HS-27A (cell line): Measurements from ENCODE around the gene GPX8.

ENCODE experiments used
- DNase-seq: peaks from one replicate; pipeline ENCODE4 v3.0.0-alpha.2; 2012; ENCODE audit warnings: low read depth, missing footprints

Gene GPX8

GRCh38 chr5:55159763-55160492 lies at the start of gene GPX8:
Gene GPX8, plus strand, starts transcription at chr5:55160171. Its CDS starts 22 bp downstream, at chr5:55160193.
- peak; percentile 56 for DNase-seq

- no peak for DNase-seq
Measured at GRCh38 chr5:55110217-55110616, 49.8 kb upstream of the GPX8 start.

GRCh38 chr5:55113327-55113726 lies 46.6 kb upstream of the GPX8 start:
- no peak for DNase-seq

GRCh38 chr5:55114061-55114460 lies 45.9 kb upstream of the GPX8 start:
- DNase-seq: no peak

- DNase-seq: no peak
Measured at GRCh38 chr5:55123365-55123764, 36.6 kb upstream of the GPX8 start.

- DNase-seq: no peak
Measured at GRCh38 chr5:55134053-55134722, 25.8 kb upstream of the GPX8 start.

- DNase-seq: no peak
Measured at GRCh38 chr5:55136521-55136920, 23.4 kb upstream of the GPX8 start.

- no peak for DNase-seq
Measured at GRCh38 chr5:55140908-55141665, 18.9 kb upstream of the GPX8 start.

- no peak for DNase-seq
Measured at GRCh38 chr5:55141945-55142690, 17.9 kb upstream of the GPX8 start.

- DNase-seq: no peak
Measured at GRCh38 chr5:55143624-55144023, 16.3 kb upstream of the GPX8 start.

- no peak for DNase-seq
Measured at GRCh38 chr5:55146080-55146479, 13.9 kb upstream of the GPX8 start.

GRCh38 chr5:55146543-55147151 lies 13.3 kb upstream of the GPX8 start:
- DNase-seq: peak; percentile 33

GRCh38 chr5:55149308-55149795 lies 10.6 kb upstream of the GPX8 start:
- DNase-seq: no peak

- no peak for DNase-seq
Measured at GRCh38 chr5:55151923-55152842, 7.8 kb upstream of the GPX8 start.

- DNase-seq: peak; percentile 15
Measured at GRCh38 chr5:55154873-55155272, 5.1 kb upstream of the GPX8 start.

- DNase-seq: peak; percentile 58
Measured at GRCh38 chr5:55160493-55161209, 680 bp downstream of the GPX8 start.

GRCh38 chr5:55162666-55163065 lies 2.7 kb downstream of the GPX8 start:
- no peak for DNase-seq

GRCh38 chr5:55171471-55171870 lies 11.5 kb downstream of the GPX8 start:
- no peak for DNase-seq

- peak; percentile 27 for DNase-seq
Measured at GRCh38 chr5:55172051-55172899, 12.3 kb downstream of the GPX8 start.
